Astrocyte of the spinal cord (primary cell): Measurements from ENCODE around the gene HDAC5.
"Not testable (repeated sequence)": the region's sequence is repeated elsewhere in the genome, so short reads cannot be mapped to it uniquely, and the experiment has no call there.

Experiments used
- DNase-seq: peaks from one replicate; pipeline ENCODE4 v3.0.0; 2011; ENCODE audit warnings: low read depth, low spot score
- H3K4me3 ChIP-seq: 2 replicates; pipeline ENCODE4 v1.5.1; 2011; ENCODE audit warnings: low read depth, mild to moderate bottlenecking, low read length, moderate library complexity
- CTCF ChIP-seq: IDR thresholded peaks from 2 replicates; pipeline ENCODE4 v1.5.1; 2012; ENCODE audit warnings: low read depth, mild to moderate bottlenecking, low read length, inconsistent platforms
- in situ Hi-C: cut with HindIII; loops from 2 replicates; pipeline ENCODE4 v1.10.0; 2017; ENCODE audit warnings: low sequenced_read_pairs

Gene HDAC5

GRCh38 chr17:44043272-44043696, 80.2 kb downstream of the HDAC5 start:
- no peak overlapping the region for H3K4me3 ChIP-seq
- no peak for TF ChIP-seq CTCF
- in situ Hi-C loops, result no loop called here
- no peak for DNase-seq

GRCh38 chr17:44039829-44040635, 83.4 kb downstream of the HDAC5 start:
- in situ Hi-C loops, result no loop called here
- peak; percentile 11 for DNase-seq
- H3K4me3 ChIP-seq, result no peak overlapping the region
- TF ChIP-seq CTCF, result no peak

DNA sequence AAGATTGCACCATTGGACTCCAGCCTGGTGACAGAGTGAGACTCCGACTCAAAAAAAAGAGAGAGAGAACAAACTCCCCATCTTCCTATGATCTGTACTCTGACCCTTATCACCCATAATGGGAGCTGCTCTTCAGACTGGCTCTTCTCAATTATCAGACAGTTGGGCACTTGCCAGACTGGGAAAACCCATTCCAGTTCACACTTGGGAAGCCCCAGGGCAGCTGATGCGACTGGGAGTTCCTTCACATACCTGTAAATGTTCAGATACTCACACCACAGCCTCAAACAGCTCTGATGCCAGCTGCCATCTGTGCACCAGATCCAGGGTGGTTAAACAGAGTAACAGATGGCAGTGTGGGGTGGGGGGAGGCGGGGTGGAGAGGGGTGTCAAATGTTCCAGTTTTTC, 84.8 kb downstream of the HDAC5 start:
- in situ Hi-C loops, result no loop called here
- DNase-seq, result no peak
- H3K4me3 ChIP-seq, result no peak overlapping the region
- no peak for TF ChIP-seq CTCF

DNA sequence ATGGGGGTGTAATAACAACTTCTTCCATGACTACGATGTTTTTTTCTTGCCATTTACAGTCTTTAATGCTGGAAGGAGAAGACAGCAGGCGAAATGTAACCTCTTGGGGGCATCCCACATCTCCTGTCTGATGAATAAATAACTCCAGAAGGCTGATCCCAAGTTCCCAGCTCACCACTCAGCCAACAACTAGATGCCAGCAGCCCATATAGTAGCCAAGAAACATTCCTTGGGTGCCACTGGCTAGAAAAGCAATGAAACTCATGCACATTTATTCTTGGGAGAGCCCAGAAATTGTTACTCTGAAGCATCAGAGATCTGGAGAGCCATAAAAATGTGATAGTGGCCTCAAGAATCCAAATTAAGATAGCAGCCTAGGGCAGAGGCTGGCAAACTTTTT, 86.0 kb downstream of the HDAC5 start:
- in situ Hi-C loops, result no loop called here

GRCh38 chr17:44034688-44035087, 88.8 kb downstream of the HDAC5 start:
- DNase-seq, in situ Hi-C loops, H3K4me3 ChIP-seq: not testable (repeated sequence)

More for the DNA sequence above, 86.0 kb downstream of the HDAC5 start:
- H3K4me3 ChIP-seq, result no peak overlapping the region
- no peak for TF ChIP-seq CTCF
- DNase-seq, result no peak

DNA sequence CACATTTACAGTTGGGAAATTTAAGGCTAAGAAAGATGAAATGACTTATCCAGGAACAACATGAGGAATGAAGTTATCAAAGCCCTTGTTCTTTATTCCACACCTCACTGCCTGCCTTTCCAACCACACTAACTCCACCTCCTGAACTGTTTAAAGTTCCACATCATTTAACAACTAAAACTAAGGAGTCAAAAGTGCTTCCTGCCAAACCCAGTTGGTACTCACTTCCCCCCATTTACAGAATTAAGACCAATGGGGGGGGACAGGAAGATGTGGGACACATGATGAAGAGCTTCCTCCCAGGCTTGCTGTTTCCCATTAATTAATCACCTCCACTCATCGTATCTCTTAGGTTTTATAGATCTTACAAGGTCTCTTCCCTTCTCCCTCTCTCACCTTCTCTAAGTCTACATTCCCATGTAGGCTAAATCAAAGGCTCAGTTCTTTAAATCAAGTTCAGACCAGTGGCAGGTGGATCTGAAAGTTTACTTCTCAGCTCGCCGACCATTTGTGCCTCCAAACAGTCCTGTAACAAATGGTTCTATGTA, 89.5 kb downstream of the HDAC5 start:
- in situ Hi-C loops, result no loop called here
- no peak for TF ChIP-seq CTCF

DNA sequence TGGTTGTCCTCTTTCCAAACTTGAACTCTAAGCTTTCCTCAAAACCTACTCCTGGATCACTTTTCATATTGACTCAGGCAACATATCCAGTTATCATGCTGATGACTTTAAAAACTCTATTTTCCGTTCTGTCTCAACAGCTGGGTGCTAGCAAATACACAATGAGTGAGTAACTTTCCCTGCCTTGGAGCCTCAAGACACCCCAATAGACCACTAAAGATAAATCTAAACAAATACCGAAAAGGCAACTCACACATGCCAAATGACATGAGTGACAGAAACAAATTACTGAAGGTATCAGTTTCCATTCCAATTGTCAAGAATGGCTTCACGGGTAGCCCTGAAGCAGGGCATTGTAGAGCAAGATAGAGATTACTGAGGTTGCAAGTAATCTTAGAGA, 93.0 kb downstream of the HDAC5 start:
- no peak for DNase-seq
- TF ChIP-seq CTCF, result no peak
- in situ Hi-C loops, result no loop called here

More for the DNA sequence above, 89.5 kb downstream of the HDAC5 start:
- DNase-seq, result no peak
- H3K4me3 ChIP-seq, result no peak overlapping the region

More for the DNA sequence above, 93.0 kb downstream of the HDAC5 start:
- H3K4me3 ChIP-seq, result no peak overlapping the region
